GM12891 (cell line): ENCODE results near the gene PYGO1.

ENCODE experiments used
- PAX5 ChIP-seq: IDR thresholded peaks from 2 replicates; pipeline ENCODE4 v1.6.1; 2011; ENCODE audit warnings: low read length, moderate library complexity, mild to moderate bottlenecking; ENCODE audit not compliant: insufficient read depth, severe bottlenecking
- POLR2A ChIP-seq: IDR thresholded peaks from 2 replicates; pipeline ENCODE4 v1.6.1; 2011; ENCODE audit warnings: low read depth, low read length, control low read depth
- POLR2AphosphoS5 ChIP-seq: IDR thresholded peaks from 2 replicates; pipeline ENCODE4 v1.6.1; 2011; ENCODE audit warnings: low read depth, low read length, control low read depth
- POU2F2 ChIP-seq: IDR thresholded peaks from 2 replicates; pipeline ENCODE4 v1.6.1; 2011; ENCODE audit warnings: low read depth, mild to moderate bottlenecking, control low read depth, low read length, moderate library complexity
- SPI1 ChIP-seq: IDR thresholded peaks from 2 replicates; pipeline ENCODE4 v1.6.1; 2011; ENCODE audit warnings: low read depth, low read length, control low read depth
- TAF1 ChIP-seq: IDR thresholded peaks from 2 replicates; pipeline ENCODE4 v1.6.1; 2011; ENCODE audit warnings: low read depth, low read length, control low read depth

GRCh38 chr15:55587321-55588069 lies 650 bp downstream of the PYGO1 start:
- no peak for TF ChIP-seq SPI1
- no peak for TF ChIP-seq TAF1
- no peak for TF ChIP-seq POLR2A
- no peak for TF ChIP-seq POLR2AphosphoS5
- TF ChIP-seq POU2F2 = no peak
- no peak for TF ChIP-seq PAX5
